Measurements from ENCODE around the gene PRDX6.

DNA sequence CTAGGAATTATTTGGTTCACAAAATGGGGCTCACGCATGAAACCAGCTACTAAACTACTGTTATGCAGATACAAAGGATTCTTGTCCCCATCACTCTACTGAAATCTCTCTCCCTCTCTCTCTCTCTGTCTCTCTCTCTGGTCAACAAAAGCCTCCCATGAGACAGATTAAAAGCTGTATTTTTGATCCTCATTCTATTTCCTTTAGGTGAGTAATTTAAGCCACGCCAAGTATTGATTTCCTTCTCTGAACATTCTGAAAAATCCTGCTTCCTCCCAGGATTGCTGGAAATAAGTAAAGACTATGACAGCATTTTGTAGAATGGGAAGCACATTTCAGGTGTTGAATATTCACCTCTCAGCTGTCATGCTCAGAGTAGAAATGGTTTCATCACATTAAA is 43.7 kb downstream of the PRDX6 start:
- TF ChIP-seq, protein P1, sequence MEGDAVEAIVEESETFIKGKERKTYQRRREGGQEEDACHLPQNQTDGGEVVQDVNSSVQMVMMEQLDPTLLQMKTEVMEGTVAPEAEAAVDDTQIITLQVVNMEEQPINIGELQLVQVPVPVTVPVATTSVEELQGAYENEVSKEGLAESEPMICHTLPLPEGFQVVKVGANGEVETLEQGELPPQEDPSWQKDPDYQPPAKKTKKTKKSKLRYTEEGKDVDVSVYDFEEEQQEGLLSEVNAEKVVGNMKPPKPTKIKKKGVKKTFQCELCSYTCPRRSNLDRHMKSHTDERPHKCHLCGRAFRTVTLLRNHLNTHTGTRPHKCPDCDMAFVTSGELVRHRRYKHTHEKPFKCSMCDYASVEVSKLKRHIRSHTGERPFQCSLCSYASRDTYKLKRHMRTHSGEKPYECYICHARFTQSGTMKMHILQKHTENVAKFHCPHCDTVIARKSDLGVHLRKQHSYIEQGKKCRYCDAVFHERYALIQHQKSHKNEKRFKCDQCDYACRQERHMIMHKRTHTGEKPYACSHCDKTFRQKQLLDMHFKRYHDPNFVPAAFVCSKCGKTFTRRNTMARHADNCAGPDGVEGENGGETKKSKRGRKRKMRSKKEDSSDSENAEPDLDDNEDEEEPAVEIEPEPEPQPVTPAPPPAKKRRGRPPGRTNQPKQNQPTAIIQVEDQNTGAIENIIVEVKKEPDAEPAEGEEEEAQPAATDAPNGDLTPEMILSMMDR (IDR thresholded peaks at IDR 0.05; ENCODE audit: insufficient read depth, low read depth, low read length), result no peak
- no peak for TF ChIP-seq EZH2 (IDR thresholded peaks at IDR 0.05; ENCODE audit: insufficient read depth, low read length)

All from astrocyte (in vitro differentiated cells and primary cell).